PC-9 (cell line): Measurements from ENCODE around the gene CPLX3. TPM values are rescaled to one million over a fixed set of nuclear protein-coding genes. Genes with fewer than 3 reads are reported as not detected.

Source experiments
- BruUV-seq: library from RNA; stranded (reverse); fragments of 400-500 nt; replicated peaks from 2 replicates; lab custom pipeline; 2021; lab: Mats Ljungman, UMichigan
- CTCF ChIA-PET: fragments of 300-600 bp; sonication (Branson Sonifier 250); formaldehyde crosslinking; loops from one replicate; lab custom pipeline; 2022; ENCODE audit warnings: antibody characterized with exemption; lab: Charles Lee
- POLR2A ChIA-PET: fragments of 300-600 bp; sonication (Branson Sonifier 250); formaldehyde crosslinking; loops from one replicate; lab custom pipeline; 2022; ENCODE audit warnings: antibody characterized with exemption; ENCODE audit not compliant: unreplicated experiment; lab: Charles Lee
- DNase-seq, 2 experiments: peaks; one replicate each; pipeline versions ENCODE4 v3.0.0 to v3.0.0-alpha.2; 2015 to 2022; ENCODE audit warnings: mixed read lengths in 1 of 2
- H2AFZ ChIP-seq: fragments of 200-600 bp; sonication (generic); 2 replicates; pipeline ENCODE4 v1.8.1; 2017; ENCODE audit warnings: antibody characterized with exemption
- H3F3A ChIP-seq: fragments of 200-600 bp; sonication (generic); 2 replicates; pipeline ENCODE4 v1.8.1; 2017; ENCODE audit warnings: antibody characterized with exemption, mild to moderate bottlenecking, low read depth; ENCODE audit not compliant: insufficient read depth
- H3K27ac ChIP-seq: fragments of 200-600 bp; sonication (generic); 2 replicates; pipeline ENCODE4 v1.6.1; 2016; ENCODE audit warnings: mixed run types
- H3K27me3 ChIP-seq: fragments of 200-600 bp; sonication (generic); 2 replicates; pipeline ENCODE4 v1.6.1; 2016; ENCODE audit warnings: low read depth, mixed run types; ENCODE audit not compliant: insufficient read depth
- H3K36me3 ChIP-seq: fragments of 200-600 bp; sonication (generic); 2 replicates; pipeline ENCODE4 v1.6.1; 2016; ENCODE audit warnings: low read depth, mixed run types
- H3K4me1 ChIP-seq: fragments of 200-600 bp; sonication (generic); replicated peaks from 2 replicates; pipeline ENCODE4 v1.6.1; 2016; ENCODE audit warnings: mixed run types; ENCODE audit not compliant: insufficient read depth
- H3K4me2 ChIP-seq: fragments of 200-600 bp; sonication (generic); 2 replicates; pipeline ENCODE4 v1.6.1; 2017; ENCODE audit warnings: mixed run types
- H3K4me3 ChIP-seq: fragments of 200-600 bp; sonication (generic); 2 replicates; pipeline ENCODE4 v1.6.1; 2016; ENCODE audit warnings: mixed run types
- H3K79me2 ChIP-seq: fragments of 200-600 bp; sonication (generic); 2 replicates; pipeline ENCODE4 v1.6.1; 2017; ENCODE audit warnings: low read depth, mixed run types
- H3K9me2 ChIP-seq: fragments of 200-600 bp; sonication (generic); 2 replicates; pipeline ENCODE4 v1.8.1; 2017; ENCODE audit warnings: mild to moderate bottlenecking; ENCODE audit not compliant: insufficient read depth
- H3K9me3 ChIP-seq: fragments of 200-600 bp; sonication (generic); 2 replicates; pipeline ENCODE4 v1.8.1; 2016; ENCODE audit warnings: low read depth; ENCODE audit not compliant: insufficient read depth
- H4K20me1 ChIP-seq: fragments of 200-600 bp; sonication (generic); 2 replicates; pipeline ENCODE4 v1.8.1; 2017; ENCODE audit not compliant: insufficient read depth
- CTCF ChIP-seq: fragments of 200-600 bp; sonication (generic); conservative IDR thresholded peaks from 2 replicates; pipeline ENCODE4 v1.6.1; 2017; ENCODE audit warnings: mixed run types, antibody characterized with exemption, mild to moderate bottlenecking, moderate library complexity
- EZH2 ChIP-seq: fragments of 200-600 bp; sonication (generic); IDR thresholded peaks from 2 replicates; pipeline ENCODE4 v1.8.0; 2017; ENCODE audit warnings: antibody characterized with exemption, low read depth
- intact Hi-C: fragments of 100-400 bp; cut with micrococcal nuclease; formaldehyde crosslinking; loops from one replicate; pipeline ENCODE4 v1.10.0; 2022; ENCODE audit not compliant: unreplicated experiment
- total RNA-seq: library from RNA; stranded (reverse); gene quantifications from 2 replicates; pipeline ENCODE4 v1.2.3, GENCODE V29; 2021

CPLX3 gene
- total RNA-seq, 1 experiment from 2014 or later: not detected

GRCh38 chr15:74804935-74805334 lies 21.5 kb upstream of the CPLX3 start:
- no TSS peak for BruUV-seq
- TF ChIP-seq EZH2 (no peak), CTCF (no peak)
- no peaks in the 10 kb centered on the region for H3K9me2 ChIP-seq
- H4K20me1 ChIP-seq: peaks cover 4% of the 10 kb centered on the region; the same call in 1 of the 2 replicates
- no peak for DNase-seq
- H3K4me1 ChIP-seq: 0 out of 2 replicates have a peak, but pooled peaks cover 4% of the 10 kb centered on the region
- intact Hi-C loops: no loop called here
- H3K27me3 ChIP-seq: no peaks in the 10 kb centered on the region
- no peak overlapping the region for H2AFZ ChIP-seq
- H3K79me2 ChIP-seq: no peaks in the 10 kb centered on the region
- no peak overlapping the region for H3K4me3 ChIP-seq
- ChIA-PET POLR2A (no interaction called here), CTCF (interaction anchor here (0.8 kb wide), 1 partner anchor 34 kb away, joined by 3 read pairs; no protein-coding TSS in a partner anchor)
- no peak overlapping the region for H3K4me2 ChIP-seq
- H3F3A ChIP-seq: peaks cover 5% of the 10 kb centered on the region; the same call in 1 of the 2 replicates
- no peak overlapping the region for H3K27ac ChIP-seq
- no peaks in the 10 kb centered on the region for H3K9me3 ChIP-seq
- no peaks in the 10 kb centered on the region for H3K36me3 ChIP-seq

- Histone ChIP-seq H2AFZ (no peak overlapping the region), H3K27me3 (no peaks in the 10 kb centered on the region), H3K9me3 (no peaks in the 10 kb centered on the region), H3K4me1 (no peaks in the 10 kb centered on the region), H3K27ac (no peak overlapping the region), H3K4me2 (no peak overlapping the region), H3K79me2 (no peaks in the 10 kb centered on the region), H3F3A (peaks cover 5% of the 10 kb centered on the region; the same call in 1 of the 2 replicates), H3K9me2 (no peaks in the 10 kb centered on the region), H3K4me3 (no peak overlapping the region), H3K36me3 (no peaks in the 10 kb centered on the region), H4K20me1 (no peaks in the 10 kb centered on the region)
- no TSS peak for BruUV-seq
- no peak for TF ChIP-seq CTCF
- no peak for TF ChIP-seq EZH2
- DNase-seq: no peak
- ChIA-PET POLR2A (interaction anchor here (0.6 kb wide), 1 partner anchor 10 kb away, joined by 5 read pairs; no protein-coding TSS in a partner anchor), CTCF (no interaction called here)
- intact Hi-C loops: no loop called here
These were observed 19.1 kb upstream of the CPLX3 start for GRCh38 chr15:74807282-74807681.

- intact Hi-C loops: no loop called here
- Histone ChIP-seq H3K4me1 (no peaks in the 10 kb centered on the region), H3K9me3 (no peaks in the 10 kb centered on the region), H3K4me3 (no peak overlapping the region), H3F3A (peaks cover 5% of the 10 kb centered on the region; the same call in 1 of the 2 replicates), H3K36me3 (no peaks in the 10 kb centered on the region), H4K20me1 (no peaks in the 10 kb centered on the region), H3K4me2 (no peak overlapping the region), H3K9me2 (no peaks in the 10 kb centered on the region), H2AFZ (no peak overlapping the region), H3K27me3 (no peaks in the 10 kb centered on the region), H3K79me2 (no peaks in the 10 kb centered on the region), H3K27ac (no peak overlapping the region)
- BruUV-seq: no TSS peak
- ChIA-PET CTCF (interaction anchor here (0.7 kb wide), 1 partner anchor 13 kb away, joined by 3 read pairs; no protein-coding TSS in a partner anchor), POLR2A (no interaction called here)
- DNase-seq: peak in 1 of 2 experiments; percentile 41
- TF ChIP-seq EZH2: no peak
- TF ChIP-seq CTCF: no peak
These were observed 18.2 kb upstream of the CPLX3 start for GRCh38 chr15:74808078-74808839.
